Panc1 (cell line): Measurements from ENCODE around the gene CHST15.

ENCODE experiments used
- CTCF ChIP-seq: fragments of 450-650 bp; IDR thresholded peaks from 2 replicates; pipeline ENCODE4 v1.5.1; 2017; ENCODE audit warnings: mild to moderate bottlenecking
- POLR2AphosphoS5 ChIP-seq: IDR thresholded peaks from 2 replicates; pipeline ENCODE4 v1.6.1; 2012; ENCODE audit warnings: mild to moderate bottlenecking, low read depth, low read length, moderate library complexity
- TF ChIP-seq, protein P1 (sequence below), 2 experiments: IDR thresholded peaks; 2 replicates each; pipeline ENCODE4 v1.6.1; 2011 to 2012; ENCODE audit warnings: low read depth in 2 of 2, control low read depth in 1 of 2, low read length in 1 of 2, mild to moderate bottlenecking in 1 of 2, moderate library complexity in 1 of 2; ENCODE audit not compliant: insufficient read depth in 1 of 2

GRCh38 chr10:124126145-124126982 is 33.0 kb upstream of the CHST15 start:
- TF ChIP-seq CTCF (no peak), POLR2AphosphoS5 (no peak)
- TF ChIP-seq, protein P1, sequence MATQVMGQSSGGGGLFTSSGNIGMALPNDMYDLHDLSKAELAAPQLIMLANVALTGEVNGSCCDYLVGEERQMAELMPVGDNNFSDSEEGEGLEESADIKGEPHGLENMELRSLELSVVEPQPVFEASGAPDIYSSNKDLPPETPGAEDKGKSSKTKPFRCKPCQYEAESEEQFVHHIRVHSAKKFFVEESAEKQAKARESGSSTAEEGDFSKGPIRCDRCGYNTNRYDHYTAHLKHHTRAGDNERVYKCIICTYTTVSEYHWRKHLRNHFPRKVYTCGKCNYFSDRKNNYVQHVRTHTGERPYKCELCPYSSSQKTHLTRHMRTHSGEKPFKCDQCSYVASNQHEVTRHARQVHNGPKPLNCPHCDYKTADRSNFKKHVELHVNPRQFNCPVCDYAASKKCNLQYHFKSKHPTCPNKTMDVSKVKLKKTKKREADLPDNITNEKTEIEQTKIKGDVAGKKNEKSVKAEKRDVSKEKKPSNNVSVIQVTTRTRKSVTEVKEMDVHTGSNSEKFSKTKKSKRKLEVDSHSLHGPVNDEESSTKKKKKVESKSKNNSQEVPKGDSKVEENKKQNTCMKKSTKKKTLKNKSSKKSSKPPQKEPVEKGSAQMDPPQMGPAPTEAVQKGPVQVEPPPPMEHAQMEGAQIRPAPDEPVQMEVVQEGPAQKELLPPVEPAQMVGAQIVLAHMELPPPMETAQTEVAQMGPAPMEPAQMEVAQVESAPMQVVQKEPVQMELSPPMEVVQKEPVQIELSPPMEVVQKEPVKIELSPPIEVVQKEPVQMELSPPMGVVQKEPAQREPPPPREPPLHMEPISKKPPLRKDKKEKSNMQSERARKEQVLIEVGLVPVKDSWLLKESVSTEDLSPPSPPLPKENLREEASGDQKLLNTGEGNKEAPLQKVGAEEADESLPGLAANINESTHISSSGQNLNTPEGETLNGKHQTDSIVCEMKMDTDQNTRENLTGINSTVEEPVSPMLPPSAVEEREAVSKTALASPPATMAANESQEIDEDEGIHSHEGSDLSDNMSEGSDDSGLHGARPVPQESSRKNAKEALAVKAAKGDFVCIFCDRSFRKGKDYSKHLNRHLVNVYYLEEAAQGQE (IDR thresholded peaks at IDR 0.05; ENCODE audit: insufficient read depth in 1 of 2, low read depth in 2 of 2, low read length in 1 of 2) = no peak
